Fibroblast of skin of right biceps (primary cell): ENCODE data around the gene NOTO.

ENCODE experiments used
- DNase-seq: peaks from one replicate; pipeline ENCODE4 v3.0.0-alpha.2; 2013

NOTO gene

DNA sequence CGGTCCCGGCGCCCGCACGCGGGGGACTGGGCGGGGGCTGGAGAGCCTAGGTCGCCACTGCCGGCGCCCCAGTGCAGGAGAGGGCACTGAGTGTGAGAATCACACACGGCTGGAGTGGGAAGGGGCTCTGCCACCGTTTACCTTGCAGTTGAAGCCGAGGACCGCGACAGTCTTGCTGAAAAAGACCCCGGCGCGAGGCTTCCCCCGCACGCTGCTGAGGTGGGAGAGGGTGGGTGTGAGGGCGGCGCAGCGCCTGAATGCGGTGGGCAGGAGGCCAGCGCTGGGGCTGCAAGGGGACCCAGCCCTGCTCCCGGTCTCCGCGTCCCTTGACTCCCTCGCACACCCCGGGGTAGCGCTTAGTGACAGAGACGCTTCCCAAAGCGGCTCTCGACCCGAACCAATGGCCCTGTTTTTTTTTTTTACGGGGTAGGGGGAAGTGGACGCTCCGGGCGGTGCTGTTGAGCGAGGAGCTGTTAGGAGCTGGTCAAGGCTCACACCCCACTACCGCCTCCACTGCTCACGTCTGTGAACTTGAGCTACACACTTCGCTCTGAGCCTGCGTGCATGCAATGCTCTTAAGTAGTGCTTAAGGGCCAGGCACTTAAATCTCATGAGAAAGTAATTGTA is 794 bp downstream of the NOTO start:
- DNase-seq = no peak

DNA sequence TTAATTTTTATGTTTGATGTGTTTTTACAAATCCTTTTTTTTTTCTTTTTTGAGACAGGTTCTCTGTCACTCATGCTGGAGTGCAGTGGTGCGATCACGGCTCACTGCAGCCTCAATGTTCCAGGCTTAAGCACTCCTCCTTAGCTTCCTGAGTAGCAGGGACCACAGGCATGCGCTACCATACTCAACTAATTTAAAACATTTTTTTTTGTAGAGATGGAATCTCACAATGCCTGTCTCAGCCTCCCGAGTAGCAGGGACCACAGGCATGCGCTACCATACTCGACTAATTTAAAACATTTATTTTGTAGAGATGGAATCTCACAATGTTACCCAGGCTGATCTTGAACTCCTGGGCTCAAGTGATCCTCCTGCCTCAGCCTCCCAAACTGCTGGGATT is 3.2 kb downstream of the NOTO start:
- peak; percentile 70 for DNase-seq

DNA sequence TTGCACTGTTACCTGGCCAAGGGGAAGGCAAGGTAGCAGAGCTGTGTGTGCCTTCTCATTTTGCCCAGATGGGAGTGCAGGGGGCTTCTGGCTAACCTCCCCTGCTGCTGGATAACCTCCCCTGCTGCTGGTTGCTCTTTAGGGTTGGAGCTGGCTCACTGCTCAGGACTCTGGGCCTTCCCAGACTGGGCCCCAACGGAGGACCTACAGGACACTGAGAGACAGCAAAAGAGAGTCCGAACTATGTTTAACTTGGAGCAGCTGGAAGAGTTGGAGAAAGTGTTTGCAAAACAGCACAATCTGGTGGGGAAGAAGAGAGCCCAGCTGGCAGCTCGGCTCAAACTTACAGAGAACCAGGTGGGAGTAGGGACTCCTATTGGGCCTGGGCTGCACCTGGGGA is 5.9 kb downstream of the NOTO start:
- DNase-seq = no peak

DNA sequence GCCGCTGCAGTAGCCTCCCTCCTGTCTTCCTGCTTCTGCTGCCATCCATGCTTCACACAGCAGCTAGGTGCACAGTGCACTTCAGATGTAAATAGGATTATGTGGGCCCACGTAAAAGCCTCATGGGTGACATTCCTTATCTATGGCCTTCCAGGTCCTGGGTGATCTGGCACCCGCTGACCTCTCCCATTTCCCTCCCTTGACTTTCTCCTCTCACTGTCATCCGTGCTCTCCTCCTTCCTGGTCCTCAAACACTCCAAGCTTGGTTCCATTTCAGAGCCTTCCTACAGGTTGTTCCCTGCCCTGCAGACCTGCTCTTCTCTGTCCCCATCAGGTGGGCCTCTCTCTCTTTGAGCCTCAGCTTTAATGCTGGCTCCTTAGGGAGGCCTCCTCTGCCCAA is 7.6 kb downstream of the NOTO start:
- no peak for DNase-seq

DNA sequence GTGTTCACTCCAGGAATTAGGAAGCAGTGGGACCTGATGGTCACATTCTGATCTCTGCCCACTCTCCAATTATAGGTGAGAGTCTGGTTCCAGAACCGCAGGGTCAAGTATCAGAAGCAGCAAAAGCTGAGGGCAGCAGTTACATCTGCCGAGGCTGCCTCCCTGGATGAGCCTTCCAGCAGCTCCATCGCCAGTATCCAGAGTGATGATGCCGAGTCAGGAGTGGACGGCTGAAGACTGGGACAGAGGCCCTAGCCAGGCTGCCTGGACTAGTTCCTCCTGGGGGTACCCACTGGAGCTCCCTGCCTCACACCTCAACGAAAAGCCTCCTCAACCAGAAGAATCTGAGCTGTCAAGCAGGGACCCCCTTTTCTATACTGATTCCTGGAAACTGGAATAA is 8.3 kb downstream of the NOTO start:
- DNase-seq = no peak

DNA sequence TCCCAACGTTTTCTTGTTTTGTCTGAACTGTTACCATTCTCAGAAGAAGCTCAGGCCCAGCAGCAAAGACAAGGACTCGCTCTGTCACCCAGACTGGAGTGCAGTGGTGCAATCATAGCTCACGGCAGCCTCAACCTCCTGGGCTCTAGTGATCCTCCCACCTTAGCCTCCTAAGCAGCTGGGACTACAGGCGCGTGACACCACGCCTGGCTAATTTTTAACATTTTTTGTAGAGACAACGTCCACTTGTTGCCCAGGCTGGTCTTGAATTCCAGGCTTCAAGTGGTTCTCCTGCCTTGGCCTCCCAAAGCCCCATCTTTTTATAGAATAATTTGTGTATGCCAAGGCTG is 9.7 kb downstream of the NOTO start:
- DNase-seq = no peak

DNA sequence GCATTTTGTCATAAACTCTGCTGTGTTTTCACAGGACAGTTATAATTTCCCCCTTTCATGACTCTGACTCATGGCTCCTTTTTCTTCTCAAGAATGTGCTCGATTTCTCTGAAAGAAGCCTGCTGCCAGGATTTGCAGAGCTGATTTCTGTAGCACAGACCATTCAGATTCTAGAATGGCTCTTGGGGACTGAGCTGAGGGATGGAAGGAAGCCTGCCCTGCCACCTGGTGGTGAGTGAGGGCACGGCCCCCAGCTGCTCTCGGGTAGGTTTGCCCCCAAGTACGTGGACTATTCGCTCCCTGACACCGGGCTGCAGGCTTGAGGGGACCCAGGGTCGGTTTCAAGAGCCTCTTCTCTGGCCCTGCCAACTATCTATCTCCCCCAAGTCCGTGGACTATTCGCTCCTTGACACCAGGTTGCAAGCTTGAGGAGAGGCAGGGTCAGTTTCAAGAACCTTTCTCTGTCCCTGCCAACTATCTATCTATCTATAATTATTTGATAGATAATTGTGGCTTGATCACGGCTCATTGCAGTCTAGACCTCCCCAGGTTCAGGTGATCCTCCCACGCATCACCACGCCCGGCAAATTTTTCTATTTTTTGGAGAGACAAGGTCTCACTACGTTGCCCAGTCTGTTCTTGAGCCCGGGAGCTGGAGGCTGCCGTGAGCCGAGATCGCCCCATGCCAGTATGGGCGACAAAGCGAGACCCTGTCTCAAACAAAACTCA is 10.2 kb downstream of the NOTO start:
- peak; percentile 80 for DNase-seq

DNA sequence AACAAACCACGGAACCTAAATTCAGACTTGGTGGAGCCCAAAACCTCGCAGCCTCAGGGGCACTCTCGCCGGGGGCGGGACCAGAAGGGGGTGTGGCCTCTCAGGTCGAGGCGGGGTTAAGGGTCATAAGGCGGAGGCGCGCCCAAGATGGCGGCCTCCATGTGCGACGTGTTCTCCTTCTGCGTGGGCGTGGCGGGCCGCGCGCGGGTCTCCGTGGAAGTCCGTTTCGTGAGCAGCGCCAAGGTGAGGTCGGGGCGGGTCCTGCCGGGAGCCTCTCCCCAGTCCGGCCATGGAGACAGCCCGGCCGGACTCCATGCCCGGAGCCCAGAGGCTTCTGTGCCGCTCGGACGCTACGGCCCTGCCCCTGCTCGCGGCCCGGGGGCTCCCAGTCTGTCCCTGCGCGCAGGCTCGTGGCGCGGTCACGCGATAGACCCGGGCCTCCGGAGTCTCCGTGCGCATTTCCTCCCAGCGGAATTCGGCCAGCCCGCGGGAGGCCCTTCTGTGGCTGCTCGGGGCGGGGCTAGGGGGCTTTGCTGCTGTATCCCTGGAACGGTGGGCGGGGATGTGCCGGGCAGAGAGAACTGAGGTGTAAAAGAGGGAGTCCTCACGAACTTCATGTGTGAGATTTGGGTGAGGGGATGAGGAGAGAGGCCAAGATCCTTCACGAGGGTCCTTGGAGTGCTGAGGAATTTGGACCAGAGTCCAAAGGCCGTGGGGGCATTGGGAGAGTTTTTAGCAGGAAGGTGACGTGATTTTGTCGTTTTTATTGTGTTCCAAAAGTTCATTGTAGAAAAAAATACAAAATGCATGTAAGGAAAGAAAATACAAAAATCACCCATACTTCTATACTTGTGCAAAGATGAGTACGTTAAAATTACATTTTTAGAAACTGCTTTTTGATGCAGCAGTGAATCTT is 12.0 kb downstream of the NOTO start, which contains the start of gene SMYD5:
Gene SMYD5 (plus strand): TSS at position 126 of the 916 bp plus-strand sequence. CDS start 22 bp downstream, at position 148.
- peak; percentile 78 for DNase-seq

DNA sequence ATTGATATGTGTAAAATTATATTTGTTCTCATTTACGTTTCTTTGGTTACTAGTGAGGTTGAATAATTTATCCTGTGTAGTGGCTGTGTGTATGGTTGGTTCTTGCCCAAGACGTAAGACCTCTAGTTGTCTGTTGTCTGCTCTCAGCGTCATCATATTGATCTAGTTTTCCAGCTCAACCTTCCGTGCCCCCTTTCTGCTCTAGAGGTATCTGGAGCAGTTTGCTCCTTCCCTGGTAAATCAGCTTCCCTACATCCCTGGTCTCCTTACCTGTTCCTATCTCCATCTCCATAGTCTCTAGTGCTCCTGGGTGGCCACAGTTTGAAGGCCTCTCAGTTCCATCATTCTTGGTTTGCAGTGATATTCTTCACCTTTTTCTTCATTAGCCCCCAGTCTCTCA is 12.9 kb downstream of the NOTO start:
- no peak for DNase-seq

DNA sequence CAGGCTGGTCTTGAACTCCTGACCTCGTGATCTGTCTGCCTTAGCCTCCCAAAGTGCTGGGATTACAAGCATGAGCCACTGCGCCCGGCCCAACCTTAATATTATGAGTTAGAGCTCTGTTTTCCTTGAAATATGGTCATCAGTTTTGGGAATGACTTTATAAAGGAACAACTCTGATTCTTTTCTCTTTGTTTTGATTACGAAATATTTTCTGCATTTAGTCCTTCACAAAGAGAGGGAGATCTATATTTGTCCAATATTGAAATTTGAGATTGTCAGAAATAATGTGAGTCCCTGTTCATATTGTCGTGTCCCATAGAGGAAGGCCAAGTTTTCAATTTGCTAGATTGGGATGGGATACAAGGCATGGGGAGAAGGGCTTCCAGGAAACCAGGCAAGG is 14.8 kb downstream of the NOTO start:
- DNase-seq = no peak

DNA sequence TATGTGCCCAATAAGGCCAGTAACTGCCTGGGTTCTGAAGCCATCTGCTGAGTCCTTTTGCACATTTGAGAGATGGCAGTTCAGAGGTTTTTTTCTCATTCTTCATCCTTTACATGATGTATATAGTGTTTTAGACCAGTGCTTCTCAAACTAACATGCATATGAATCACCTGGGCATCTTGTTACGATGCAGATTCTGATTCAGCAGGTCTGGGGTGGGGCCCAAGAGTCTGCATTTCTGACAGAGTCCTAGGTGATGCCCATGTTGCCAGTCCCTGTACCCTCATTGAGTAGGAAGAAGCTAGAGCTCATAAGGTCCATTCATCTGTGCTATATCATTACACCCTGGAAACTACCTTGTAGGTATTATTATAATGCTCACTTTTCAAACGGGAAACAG is 15.5 kb downstream of the NOTO start:
- DNase-seq = no peak

DNA sequence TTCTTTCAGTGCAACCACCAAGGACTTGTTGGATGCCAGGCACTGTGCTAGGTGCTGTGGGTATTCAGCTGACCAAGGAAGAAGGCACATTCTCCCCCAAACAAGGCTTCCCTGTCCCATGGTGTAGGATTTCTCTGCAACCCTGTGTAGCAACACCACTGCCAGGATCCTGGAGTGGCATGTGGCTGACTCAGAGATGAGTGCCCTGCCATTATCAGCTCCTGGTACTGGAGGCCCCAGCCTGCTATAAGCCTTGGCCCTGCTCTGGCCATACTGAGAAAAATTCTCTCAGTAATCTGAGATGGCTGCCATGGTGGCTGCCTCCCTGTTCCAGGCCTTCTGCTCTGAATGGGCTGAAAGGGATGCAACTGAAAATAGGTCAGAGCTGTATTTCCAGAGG is 15.9 kb downstream of the NOTO start:
- DNase-seq = no peak

DNA sequence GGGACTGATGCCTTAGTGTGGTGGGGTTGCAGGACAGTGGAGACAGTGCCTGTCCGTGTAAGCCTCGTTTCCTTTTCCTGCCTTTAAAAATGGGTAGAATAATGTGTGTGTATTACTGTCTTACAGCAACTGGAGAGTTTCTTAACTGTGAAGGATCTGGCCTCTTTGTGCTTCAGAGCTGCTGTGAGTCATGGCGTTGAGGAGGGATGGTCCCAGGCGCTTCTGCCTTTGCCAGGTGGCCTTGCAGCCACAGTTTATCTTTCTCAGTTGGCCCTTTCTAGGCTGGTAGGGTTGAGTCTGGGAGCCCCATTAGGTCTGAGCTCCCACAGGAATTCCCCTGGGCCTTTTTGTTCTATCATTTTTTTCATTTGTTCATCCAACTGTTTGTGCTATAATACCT is 21.4 kb downstream of the NOTO start:
- DNase-seq = no peak

DNA sequence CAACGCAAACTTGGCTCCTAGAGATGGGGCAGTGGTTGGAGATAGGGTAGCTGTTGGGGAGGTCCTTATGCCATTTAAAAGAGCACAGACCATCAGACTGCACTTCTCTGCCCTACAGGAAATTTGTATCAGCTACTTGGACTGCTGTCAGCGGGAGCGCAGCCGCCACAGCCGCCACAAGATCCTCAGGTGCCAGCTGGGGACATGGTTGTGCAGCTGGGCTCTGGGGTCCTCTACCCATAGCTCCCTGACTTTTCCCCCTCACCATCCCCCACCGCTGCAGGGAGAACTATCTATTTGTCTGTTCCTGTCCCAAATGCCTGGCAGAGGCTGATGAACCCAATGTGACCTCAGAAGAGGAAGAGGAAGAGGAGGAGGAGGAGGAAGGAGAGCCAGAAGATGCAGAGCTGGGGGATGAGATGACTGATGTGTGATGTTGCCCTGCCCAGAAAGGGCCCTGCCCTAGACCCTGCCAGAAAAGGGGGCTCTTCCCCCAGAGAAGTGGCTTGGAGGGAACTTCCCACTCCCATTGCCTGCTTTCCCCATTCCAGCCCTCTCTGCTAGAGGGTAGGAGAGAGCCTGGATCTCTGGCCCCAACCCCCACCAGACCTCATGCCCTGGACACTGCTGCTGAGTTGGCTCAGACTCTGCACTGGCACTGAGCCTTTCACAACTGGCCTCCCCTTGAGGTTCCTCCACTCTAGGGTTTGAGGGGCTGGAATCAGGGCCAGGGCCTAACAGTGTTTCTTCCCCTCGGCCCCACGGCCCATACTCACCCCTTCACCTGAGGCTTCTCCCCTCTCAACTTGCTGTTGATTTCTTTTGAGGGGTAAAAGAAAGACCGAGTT is 23.4 kb downstream of the NOTO start:
- DNase-seq = no peak

DNA sequence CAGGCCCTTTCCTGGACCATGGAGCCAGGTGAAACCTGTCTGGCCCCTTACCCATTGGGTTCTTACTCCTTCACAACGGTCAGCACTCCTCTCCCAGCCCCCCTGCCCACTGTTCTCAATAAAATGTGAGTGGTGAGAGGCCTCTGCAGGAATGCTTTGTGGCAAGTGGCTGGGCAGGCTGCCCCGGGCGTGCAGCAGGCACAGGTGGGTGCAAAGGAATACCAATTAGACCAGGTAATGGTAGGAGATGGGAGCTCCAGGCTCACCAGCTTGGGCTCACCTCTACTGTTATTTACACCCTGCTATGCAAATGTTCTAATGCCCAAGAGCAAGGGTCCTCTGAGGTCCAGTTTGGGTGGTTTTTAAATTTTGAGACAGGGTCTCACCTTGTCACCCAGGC is 24.7 kb downstream of the NOTO start:
- no peak for DNase-seq

DNA sequence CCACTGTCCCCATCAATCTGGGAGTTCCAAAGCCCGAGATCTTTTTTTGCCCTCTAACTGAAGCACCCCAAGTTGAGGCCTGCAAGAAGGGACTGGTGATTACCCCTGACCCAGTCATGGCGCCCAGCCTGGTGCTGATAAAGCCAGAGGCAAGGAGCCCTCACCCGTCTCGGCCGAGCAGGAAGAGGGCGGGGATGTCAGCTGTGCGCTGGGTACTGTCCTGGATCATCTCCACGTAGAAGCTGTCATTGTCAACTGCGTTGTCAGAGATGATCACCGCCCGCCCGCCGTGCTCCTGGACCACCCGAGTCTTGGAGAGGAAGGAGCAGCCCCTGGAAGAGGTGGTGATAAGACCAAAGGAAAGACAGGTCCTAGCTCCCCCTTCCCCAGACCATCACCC is 26.3 kb downstream of the NOTO start:
- no peak for DNase-seq

DNA sequence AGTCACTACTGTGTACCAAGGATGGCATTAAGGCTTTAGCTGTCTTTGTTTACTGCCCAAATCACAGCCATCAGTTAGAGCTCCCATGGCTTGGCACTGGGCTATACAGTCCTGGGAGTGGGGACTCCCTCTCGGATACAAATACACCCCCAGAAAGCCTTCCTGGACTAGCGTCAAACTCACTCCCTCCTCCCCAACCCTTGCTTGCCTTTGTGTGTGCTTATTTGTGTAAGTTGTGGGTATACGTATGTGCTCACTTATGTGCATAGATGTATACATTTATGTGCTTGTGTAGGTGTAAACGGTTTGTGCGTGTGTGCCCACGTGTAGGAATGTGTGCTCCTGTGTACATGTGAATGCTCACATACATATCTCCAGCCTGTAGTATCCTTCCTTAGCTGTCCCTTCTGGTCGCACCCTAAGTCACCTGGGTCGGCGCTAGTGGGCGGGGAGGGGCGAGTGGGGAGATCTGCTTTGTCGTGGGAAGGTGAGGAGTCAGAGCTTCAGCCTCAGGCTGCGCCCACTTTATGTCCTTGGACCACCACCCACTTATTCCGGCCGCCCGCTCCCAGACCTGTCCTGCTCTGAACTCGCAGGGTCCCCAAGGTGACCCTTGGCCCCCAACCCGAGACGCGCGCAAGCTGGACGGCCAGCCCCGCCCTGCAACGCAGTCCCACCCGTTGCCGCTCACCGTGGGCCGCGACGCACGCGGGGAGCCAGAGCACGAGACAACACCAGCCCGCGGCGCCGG is 30.2 kb downstream of the NOTO start:
- no peak for DNase-seq

DNA sequence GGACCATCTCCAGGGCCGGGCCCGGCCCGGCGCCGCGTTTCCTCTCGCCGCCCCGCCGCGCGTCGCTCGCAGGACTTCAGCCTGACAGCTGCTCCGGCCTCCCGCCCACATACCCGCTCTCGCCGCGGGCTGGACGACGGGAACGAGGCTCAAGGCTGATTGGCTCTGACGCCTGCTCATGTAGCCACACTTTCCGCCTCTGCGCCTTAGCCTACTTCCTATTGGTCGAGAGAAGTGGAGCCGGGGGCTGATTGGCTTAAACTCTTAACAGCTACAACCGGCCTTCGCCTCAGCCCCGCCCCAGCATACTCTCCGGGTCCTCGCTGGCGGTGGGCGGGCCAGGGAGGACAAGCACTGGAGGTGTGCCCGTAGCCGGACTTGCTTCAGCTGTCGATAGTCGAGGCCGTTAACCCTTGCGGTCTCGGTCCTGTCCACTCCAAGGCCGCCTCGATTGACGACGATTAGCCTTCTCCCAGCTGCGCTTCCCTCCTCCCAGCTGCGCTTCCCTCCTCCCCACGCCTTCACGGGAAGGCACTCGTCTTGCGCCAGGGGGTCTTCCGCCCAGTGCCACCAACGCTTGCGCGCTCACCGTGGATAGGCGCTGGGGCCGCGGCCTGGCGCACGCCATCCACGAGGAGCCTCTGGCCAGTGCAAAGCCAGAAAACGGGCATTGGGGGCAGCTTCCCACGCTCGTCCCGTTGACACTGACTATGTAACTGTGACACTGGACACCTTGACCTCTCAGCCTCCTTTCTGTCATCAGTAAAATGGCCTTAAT is 31.0 kb downstream of the NOTO start, which contains the start of gene PRADC1:
Gene PRADC1 (minus strand): TSS at position 86 of the 778 bp plus-strand sequence. CDS start 79 bp downstream, at position 7.
- DNase-seq = peak; percentile 100

DNA sequence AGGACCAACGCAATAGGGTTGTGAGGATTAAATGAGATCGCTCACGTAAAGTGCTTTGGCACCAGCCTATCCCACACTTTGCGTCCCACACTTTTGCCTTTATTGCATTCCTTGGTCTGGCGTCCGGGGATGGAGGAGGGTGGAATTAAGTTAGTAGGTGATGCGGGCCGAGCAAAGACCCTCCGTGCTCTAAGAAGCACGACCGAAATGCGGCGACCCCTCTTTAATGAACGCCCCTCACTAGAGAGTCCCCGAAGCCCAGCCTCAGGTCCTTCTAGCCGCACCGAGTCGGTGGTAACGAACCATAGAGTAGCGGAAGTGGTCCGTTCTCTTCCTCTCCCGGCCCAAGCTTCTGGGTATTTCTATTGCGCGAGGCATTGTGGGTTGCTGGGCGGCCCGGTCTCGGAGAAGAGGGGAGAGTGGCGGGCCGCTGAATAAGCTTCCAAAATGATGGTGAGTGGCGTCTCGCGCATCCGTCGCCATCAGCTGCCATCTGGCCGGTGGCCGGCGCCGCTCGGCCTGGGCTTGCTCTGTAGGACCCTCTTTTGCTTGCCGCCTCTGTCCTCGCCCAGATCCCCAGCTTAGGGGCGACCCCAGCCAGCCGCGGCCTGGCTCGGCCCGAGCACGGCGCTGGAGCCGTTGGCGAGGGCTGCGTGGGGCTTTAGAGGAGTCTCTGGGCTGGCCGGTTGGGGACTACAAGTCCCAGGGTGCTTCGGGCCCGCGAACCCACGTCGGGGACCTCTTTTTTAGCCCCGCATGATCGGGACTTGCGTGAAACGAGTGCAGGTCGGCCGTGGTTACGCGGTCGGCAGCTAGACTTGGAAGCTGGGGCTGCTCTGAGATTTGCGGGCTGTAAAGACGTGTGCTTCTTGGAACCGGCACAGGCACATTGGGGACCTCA is 31.8 kb downstream of the NOTO start, which contains the start of gene CCT7:
Gene CCT7 (plus strand): TSS at position 377 of the 901 bp plus-strand sequence. CDS start 71 bp downstream, at position 448.
- DNase-seq = peak; percentile 93
